Activated T-cell treated with anti-CD3 and anti-CD28 coated beads for 48 hours (primary cell): ENCODE measurements around the gene PRKCA.
"Not testable (repeated sequence)": the region's sequence is repeated elsewhere in the genome, so short reads cannot be mapped to it uniquely, and the experiment has no call there.

ENCODE experiments used
- DNase-seq: peaks from one replicate; pipeline ENCODE4 v3.0.0-alpha.2; 2020; ENCODE audit warnings: low read depth

PRKCA gene

GRCh38 chr17:66684731-66685130 is 382.3 kb downstream of the PRKCA start:
- no peak for DNase-seq

- DNase-seq, result no peak
Observed at GRCh38 chr17:66686601-66687000, 384.2 kb downstream of the PRKCA start.

GRCh38 chr17:66687570-66688284 is 385.3 kb downstream of the PRKCA start:
- DNase-seq, result no peak

GRCh38 chr17:66689221-66689620 is 386.8 kb downstream of the PRKCA start:
- no peak for DNase-seq

- no peak for DNase-seq
Observed at GRCh38 chr17:66690166-66690565, 387.8 kb downstream of the PRKCA start.

GRCh38 chr17:66691644-66692420 is 389.4 kb downstream of the PRKCA start:
- DNase-seq, result no peak

- DNase-seq, result no peak
Observed at GRCh38 chr17:66692421-66692690, 389.9 kb downstream of the PRKCA start.

- no peak for DNase-seq
Observed at GRCh38 chr17:66695098-66695497, 392.7 kb downstream of the PRKCA start.

GRCh38 chr17:66698270-66698669 is 395.9 kb downstream of the PRKCA start:
- no peak for DNase-seq

- DNase-seq, result no peak
Observed at GRCh38 chr17:66701462-66701861, 399.0 kb downstream of the PRKCA start.

- DNase-seq, result no peak
Observed at GRCh38 chr17:66702106-66702936, 399.9 kb downstream of the PRKCA start.

- no peak for DNase-seq
Observed at GRCh38 chr17:66704858-66705520, 402.6 kb downstream of the PRKCA start.

- DNase-seq, result no peak
Observed at GRCh38 chr17:66706851-66707450, 404.5 kb downstream of the PRKCA start.

- no peak for DNase-seq
Observed at GRCh38 chr17:66711401-66711800, 409.0 kb downstream of the PRKCA start.

GRCh38 chr17:66711881-66712321 is 409.5 kb downstream of the PRKCA start:
- no peak for DNase-seq

GRCh38 chr17:66712453-66712852 is 410.0 kb downstream of the PRKCA start:
- DNase-seq, result no peak

GRCh38 chr17:66713021-66713532 is 410.7 kb downstream of the PRKCA start:
- not testable (repeated sequence) for DNase-seq

- DNase-seq, result no peak
Observed at GRCh38 chr17:66713533-66714042, 411.2 kb downstream of the PRKCA start.

GRCh38 chr17:66714046-66715023 is 411.9 kb downstream of the PRKCA start:
- DNase-seq, result no peak

GRCh38 chr17:66715076-66715675 is 412.8 kb downstream of the PRKCA start:
- DNase-seq, result no peak
